PC-9 (cell line): Measurements from ENCODE around the gene KIF5C.

Source experiments
- CTCF ChIP-seq: fragments of 200-600 bp; sonication (generic); conservative IDR thresholded peaks from 2 replicates; pipeline ENCODE4 v1.6.1; 2017; ENCODE audit warnings: mixed run types, antibody characterized with exemption, mild to moderate bottlenecking, moderate library complexity
- EZH2 ChIP-seq: fragments of 200-600 bp; sonication (generic); IDR thresholded peaks from 2 replicates; pipeline ENCODE4 v1.8.0; 2017; ENCODE audit warnings: antibody characterized with exemption, low read depth

GRCh38 chr2:148936857-148937450 is 61.9 kb downstream of the KIF5C start:
- TF ChIP-seq CTCF = 0 out of 2 replicates have a peak, but pooled peaks have one; percentile 13
- TF ChIP-seq EZH2 = no peak
